NCI-H526 (cell line): ENCODE results near the gene NOVA1.
"Not testable (repeated sequence)": the region's sequence is repeated elsewhere in the genome, so short reads cannot be mapped to it uniquely, and the experiment has no call there.

ENCODE experiments used
- DNase-seq, 2 experiments: peaks; one replicate each; lab custom pipeline; 2025; lab: John Stamatoyannopoulos, UW

The NOVA1 gene, protein sequence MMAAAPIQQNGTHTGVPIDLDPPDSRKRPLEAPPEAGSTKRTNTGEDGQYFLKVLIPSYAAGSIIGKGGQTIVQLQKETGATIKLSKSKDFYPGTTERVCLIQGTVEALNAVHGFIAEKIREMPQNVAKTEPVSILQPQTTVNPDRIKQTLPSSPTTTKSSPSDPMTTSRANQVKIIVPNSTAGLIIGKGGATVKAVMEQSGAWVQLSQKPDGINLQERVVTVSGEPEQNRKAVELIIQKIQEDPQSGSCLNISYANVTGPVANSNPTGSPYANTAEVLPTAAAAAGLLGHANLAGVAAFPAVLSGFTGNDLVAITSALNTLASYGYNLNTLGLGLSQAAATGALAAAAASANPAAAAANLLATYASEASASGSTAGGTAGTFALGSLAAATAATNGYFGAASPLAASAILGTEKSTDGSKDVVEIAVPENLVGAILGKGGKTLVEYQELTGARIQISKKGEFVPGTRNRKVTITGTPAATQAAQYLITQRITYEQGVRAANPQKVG

DNA sequence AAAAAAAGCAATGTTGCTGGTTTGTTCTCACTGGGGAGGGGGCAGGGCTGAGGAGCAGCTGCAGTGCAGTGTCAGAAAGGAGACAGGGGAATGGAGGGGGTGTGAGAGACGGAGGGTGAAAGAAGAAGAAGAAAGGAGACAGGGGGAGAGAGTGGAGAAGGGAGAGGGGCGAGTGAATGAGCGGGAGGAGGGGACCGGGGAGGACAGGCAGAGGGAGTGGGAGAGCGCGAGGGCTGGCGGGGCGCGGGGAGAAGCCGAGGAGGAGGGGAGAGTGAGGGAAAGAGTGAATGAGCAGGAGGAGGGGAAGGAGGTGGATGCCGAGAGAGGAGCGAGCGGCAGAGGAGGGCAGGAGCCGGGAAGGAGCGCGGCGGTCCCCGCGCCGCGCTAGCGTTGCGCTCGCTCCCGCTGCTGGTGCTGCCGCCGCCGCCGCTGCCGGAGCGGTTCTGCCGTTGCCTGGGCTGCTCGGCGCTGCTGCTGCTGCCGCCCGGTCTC is at the start of gene NOVA1:
NOVA1 (minus strand) TSS at position 445 of the 492 bp plus-strand sequence. CDS start 597 bp downstream, outside the sequence.
- peak in 1 of 2 experiments; percentile 57 for DNase-seq

DNA sequence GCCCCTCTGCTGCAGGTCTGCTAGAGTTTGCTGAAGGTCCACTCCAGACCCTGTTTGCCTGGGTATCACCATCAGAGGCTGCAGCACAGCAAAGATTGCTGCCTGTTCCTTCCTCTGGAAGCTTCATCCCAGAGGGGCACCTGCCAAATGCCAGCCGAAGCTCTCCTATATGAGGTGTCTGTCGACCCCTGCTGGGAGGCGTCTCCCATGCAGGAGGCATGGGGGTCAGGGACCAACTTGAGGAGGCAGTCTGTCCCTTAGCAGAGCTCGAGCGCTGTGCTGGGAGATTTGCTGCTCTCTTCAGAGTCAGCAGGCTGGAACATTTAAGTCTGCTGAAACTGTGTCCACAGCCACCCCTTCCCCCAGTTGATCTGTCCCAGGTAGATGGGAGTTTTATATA is 47.2 kb upstream of the NOVA1 start:
- peak in 1 of 2 experiments; percentile 44 for DNase-seq

DNA sequence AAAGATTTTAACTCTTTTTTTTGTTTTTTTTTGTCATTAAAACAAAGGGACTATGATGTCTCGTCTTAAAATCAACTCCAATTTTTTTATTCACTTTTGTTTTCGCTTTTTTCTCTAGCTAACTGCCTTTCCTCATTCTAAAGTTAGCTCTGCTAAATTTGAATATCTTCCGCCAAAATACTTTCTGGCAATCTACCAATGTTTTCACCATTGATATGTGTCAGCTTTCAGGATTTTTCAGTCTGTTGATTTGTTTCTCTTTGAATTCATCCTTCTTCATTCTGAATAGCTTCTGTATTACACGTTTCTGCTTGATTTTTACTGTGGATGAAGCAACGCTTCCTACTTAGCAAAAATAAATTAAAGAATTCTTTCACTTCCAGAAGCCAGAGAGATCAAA is 38.7 kb upstream of the NOVA1 start:
- peak in 1 of 2 experiments; percentile 49 for DNase-seq

DNA sequence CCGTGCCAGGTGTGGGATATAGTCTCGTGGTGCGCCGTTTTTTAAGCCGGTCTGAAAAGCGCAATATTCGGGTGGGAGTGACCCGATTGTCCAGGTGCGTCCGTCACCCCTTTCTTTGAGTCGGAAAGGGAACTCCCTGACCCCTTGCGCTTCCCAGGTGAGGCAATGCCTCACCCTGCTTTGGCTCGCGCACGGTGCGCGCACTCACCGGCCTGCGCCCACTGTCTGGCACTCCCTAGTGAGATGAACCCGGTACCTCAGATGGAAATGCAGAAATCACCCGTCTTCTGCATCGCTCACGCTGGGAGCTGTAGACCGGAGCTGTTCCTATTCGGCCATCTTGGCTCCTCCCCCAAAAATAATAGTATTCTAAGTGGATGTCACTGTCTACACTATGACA is 37.1 kb upstream of the NOVA1 start:
- not testable (repeated sequence) for DNase-seq

DNA sequence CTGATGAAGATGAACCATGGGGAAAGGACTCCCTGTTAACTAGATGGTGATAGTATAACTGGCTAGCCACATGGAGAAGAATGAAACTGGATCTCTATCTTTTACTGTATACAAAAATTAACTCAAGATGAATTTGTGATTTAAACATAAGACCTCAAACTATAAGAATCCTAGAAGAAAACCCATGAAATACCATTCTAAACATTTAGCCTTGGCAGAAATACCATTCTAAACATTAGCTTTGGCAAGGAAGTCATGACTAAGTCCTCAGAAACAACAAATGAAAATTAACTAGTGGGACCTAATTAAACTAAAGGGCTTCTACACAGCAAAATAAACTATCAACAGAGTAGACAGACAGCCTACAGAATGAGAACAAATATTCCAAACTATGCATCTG is 28.4 kb upstream of the NOVA1 start:
- no peak for DNase-seq

DNA sequence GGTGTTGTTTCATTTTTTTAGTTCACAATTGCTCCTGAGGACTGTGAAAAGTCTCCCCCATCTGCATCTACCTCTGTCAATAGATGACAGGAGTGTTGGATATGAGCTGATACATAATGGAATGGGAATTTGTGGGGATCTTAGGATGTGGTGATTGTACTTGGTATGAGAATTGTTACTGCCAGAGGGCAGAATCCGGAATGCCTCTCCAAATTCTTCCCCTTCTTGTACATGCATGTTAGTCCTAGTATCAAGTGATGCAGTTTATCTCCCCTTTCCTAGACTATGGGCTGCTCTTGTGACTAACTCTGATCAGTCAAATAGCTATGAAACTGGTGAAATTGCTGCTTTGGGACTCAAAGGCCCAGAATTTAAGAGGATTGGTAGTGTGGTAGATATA is 24.8 kb upstream of the NOVA1 start:
- DNase-seq: no peak

DNA sequence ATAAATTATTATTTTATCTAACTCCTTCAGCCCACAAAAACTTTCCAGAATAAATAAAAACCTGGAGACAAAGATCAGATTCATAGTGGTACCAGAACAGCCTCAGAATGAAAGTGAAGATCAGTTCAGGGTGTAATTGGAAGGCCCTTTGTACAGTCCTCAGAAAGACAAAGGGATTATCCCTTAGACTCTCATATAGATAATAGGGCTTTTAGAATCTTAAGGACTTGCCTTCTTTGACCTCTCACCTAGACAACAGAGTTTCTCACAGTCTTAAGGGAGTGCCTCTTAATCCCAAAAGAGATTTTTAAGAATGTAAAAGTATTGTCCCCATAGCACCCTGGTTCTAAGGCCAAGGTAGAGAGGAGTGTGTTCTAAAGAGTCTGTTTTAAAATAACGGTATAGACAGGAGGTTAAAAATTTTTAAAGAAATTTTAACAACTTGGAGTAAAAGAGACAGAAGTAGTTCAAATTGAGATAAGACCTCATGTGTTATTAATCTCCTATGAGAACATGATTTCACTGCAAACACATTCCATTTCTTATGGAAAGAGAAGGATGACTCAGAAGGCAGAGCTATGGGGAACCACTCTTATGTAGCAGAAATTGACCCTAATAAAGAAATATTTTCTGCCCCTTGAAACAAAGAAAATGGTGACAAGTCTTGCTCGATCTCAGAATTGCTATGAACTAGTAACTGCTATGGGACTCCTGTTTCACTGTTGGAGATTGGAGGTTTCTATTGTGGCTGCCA is 24.2 kb upstream of the NOVA1 start:
- DNase-seq: no peak

DNA sequence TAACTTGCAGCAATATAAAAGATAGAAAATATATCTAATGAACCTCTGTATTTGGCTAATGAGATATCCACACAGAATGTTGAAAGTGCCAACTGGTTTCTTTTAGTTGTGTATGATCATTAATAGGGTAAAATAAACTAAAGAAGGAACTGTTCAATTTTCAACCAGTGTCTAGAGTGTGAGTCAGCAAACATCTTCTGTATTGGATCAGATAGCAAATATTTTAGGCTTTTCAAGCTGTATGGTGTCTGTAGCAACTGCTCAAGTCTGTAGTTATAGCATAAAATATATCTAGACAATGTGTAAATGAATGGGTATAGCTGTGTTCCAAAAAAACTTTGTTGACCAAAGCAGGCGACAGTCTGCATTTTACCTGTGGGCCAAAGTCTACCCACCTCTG is 23.5 kb upstream of the NOVA1 start:
- DNase-seq: no peak

DNA sequence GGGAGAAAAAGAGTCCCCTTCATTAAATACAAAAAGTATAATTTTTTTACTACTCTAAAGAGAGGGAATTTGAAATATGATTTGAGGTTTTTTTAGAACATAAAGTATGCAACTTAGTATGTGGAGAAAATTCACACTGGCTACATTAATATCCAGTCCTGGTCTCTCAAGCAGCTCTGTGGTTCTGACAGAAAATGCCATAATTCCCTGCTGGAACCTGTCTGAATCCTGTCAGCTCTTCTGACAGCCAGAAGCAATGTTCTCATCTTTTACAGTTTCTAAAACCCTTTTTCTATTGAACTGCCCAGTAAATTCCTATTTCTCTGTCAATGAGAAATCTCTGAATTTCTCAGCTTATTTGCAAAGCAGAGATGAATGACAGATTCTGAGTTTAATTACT is 13.4 kb upstream of the NOVA1 start:
- DNase-seq: no peak

DNA sequence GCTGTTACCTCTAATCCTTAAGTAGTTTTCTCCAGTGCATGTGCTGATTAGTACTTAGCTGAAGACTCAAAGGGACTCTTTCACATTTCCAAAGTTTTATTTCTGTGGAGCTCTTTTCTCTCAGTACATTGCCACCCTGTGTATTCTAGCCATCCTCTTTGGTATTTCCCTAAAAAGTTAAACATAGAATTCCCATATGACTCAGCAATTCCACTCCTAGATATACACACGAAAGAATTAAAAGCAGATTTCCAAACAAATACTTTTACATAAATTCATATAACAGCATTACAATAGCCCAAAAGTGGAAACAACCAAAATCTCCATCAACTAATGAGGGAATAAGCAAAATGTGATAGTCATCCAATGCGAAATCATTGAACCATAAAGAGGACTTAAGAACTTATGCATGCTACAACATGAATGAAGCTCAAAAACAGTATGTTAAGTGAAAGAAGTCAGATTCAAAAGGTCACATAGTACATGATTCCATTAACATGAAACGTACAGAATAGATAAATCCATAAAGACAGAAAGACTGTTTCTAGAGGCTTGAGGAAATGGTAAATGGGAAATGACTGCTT is 9.0 kb upstream of the NOVA1 start:
- DNase-seq: no peak

DNA sequence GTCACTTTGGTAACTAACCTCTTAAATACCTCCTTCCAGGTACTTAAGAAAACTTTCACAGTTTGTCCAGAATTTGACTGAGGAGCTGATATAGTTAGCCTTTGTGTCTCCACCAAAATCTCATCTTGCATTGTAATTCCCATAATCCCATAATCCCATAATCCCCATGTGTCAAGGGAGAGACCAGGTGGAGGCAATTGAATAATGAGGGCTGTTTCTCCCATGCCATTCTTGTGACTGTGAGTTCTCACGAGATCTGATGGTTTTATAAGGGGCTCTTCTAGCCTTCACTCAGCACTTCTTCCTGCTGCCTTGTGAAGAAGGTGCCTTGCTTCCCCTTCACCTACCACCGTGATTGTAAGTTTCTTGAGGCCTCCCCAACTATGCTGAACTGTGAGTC is 7.8 kb upstream of the NOVA1 start:
- DNase-seq: no peak

DNA sequence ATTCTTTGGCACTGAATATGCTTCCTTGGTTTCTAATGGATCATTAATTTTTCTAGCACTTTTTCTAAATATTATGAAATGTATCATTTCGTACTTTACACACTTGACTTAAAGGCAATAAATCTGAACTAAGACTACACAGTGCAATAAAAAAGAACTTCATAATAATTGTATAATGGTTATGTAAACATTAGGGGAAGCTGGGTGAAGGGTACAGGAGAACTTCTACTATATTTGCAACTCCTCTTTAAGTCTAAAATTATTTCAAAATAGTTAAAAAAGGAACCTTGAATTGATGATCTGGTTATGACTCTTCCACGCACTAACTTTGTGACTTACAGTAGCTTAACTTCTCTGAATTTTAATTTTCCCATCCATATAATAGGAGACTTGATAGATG is 5.1 kb upstream of the NOVA1 start:
- no peak for DNase-seq

DNA sequence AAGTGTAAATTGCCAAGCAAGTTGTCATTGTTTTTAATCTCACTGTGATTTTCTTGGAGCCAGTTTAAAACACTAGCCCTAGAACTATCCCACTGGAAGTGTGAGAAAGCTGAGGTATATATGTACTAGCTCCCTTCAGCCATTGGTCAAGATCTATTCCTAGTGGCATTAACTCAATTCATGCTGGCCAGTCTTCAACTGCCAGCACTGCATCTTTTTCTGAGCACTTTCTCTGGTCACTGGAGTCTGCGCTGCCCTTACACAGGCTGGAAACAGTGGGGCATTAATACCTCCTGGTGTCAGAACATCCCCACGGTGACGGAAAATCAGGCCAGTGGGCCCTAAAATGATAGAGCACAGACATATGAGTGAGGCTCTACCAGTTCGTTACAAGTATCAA is 4.0 kb upstream of the NOVA1 start:
- no peak for DNase-seq

DNA sequence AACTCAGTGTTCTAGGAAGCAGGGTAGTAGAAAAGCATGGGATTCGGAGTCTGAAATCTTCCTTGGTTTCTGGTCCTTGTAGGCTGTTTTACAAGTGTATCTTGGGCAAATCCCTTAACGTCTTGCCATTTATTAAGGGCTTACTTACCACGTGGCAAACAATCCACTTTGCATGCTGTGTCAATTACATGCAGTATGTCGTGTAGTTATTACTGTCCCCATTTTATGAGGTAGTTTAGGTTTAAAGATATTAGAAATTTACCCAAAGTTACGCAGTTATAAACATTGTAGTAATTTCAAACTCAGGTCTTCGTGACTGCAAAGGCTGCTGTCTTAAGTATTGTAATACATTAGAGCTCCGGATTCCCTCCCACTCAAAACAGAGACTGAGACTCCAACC is 1.5 kb upstream of the NOVA1 start:
- DNase-seq: peak in 1 of 2 experiments; percentile 11

DNA sequence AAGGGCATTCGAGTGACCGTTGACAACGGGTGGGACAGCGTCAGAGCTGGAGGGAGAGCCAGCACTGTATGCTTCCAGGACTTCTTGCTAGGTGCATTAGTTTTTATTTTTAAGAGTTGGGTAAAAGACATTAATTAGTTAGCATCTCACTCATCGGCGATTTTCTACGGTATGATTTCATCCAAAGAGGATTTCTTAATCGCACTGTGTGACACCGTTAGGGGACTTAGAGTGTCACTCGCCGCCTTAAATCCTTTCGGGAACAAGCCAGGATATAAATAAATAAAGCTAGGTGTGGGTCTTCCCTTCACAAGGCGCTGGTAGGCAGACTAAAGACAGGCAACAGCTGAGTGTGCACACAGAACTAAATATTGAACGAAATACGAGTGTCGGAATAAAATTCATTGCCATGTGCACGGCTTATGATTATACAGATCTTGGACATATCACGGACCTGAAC is 869 bp upstream of the NOVA1 start:
- peak; percentile 51 to 66 for DNase-seq

DNA sequence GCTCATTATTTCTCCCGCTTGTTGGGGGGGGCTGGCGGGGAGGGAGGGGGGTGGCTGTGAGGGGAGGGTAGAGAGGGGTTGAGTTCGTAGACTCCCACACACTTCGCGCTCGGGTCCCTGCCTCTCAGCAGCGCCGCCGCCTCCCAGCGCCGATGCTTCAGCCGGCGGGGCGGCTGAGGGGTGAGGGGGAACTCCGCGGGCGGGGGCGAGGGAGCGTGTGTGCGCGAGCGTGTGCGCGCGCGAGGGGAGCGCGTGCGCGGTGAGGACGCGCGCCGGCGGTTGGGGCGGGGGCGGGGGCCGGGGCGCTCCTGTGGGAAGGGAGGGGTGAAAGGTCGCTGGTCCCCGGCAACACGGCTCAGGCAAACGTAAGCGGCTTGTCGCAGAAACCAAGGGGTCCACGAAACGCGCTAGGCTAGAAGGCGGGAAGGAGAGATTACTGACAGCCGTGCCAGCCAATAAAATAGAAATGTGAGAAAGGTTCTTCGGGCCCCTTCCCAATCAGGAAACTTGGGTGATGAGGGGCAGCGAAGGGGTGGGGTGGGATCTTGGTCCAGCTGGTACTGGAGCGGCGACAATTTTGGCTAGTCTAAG is 343 bp upstream of the NOVA1 start:
- peak; percentile 95 to 99 for DNase-seq

DNA sequence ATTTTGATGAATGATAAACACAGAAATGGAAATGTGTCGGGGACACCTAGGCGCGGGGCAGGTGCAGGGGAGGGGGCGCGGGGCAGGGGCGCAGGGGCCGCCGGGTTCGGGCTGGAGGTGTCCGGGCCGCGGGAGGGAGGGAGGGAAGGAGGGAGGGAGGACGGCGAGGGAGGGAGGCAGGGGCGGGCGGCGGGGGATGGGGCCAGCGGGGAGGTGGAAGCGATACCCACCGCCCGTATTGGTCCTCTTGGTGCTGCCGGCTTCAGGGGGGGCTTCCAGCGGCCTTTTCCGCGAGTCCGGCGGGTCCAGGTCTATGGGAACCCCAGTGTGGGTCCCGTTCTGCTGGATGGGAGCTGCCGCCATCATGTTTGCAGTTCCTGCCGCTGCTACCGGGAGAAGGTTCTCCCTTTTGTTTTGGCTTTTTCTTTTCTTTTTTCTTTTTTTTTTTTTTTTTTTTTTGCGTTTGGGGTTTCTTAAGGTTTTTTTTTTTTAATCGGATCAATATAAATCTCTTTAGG is 703 bp downstream of the NOVA1 start:
- peak in 1 of 2 experiments; percentile 59 for DNase-seq

DNA sequence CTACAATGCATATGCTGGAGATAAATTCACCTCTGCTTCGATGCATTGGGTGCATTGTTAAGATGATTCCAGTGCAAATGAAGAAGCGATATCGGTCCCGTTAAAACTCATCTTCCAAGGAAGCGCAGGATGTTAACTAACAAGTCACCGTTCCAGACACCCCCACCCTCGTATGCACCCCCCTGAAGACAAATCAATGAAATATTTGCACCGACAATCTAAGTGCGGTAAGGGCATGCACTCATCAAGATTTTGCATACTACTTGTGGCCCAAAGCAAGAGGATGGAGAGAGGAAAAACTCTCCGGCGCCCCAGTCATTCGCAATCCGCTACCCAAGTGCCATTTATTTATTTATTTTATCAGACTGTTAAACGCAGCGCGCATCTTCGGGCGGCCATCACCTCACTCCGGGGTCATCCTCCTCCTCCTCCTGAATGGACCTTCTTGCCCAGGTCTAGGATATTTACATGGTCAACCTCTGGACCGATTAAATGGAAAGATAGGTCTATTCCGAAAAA is 1.2 kb downstream of the NOVA1 start:
- peak; percentile 19 to 55 for DNase-seq

DNA sequence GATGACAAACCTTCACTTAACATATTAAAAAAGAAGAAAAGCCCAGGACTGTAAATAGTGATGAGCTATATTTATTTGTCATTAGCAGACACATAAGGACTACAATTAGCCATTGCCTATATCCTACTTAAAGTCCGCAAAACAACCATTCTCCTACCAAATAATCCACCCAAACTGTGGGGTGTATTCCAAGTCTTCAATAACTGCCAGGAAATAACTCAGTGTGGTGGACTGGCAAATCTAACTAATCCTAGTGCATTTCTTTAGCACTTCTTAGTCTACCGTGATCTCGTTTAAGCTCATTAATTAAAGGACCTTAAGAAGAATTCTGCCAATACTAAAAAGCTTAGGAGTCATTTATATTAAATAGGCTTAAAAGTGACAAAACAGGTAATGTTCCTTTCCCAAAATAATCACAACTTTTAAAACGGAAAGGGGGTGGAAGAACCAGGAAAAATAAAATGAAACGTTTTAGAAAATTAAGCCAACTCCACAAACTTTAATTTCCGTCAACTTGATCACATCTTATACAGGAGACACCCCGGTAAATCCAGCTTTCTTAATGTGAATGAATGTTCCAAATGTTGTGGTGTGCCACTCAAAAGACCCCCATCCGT is 1.8 kb downstream of the NOVA1 start:
- DNase-seq: no peak

DNA sequence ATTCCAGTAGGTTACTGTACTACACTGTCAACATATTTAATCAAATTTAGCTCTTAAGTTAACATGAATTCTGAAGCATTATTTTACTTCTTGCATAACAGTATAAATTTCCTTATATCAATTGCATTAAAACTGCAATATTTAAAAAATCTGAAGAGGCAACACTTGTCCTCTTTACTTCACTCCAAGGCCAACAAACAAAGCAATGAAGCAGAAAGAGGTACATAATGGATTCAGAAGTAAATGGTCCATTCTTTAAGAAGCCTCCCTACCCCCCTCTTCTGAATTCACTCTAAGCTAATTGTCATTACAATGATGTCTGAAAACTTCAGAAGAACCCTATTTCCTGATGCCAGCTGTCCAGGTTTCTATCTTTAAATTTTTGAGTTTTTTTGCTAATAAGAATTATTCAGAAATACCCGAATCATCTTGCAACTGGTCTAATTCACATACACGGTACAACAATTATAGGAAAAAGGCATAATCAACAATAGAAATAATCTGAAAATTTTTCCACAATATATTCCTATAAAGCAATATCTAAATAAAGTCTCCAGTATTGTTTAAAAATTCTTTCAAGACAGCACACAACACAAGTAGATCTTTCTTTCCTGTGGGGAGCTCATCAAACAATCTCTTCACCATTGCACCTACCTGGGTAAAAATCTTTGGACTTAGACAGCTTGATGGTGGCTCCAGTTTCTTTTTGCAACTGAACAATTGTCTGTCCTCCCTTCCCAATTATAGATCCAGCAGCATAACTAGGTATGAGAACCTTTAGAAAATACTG is 2.9 kb downstream of the NOVA1 start:
- DNase-seq: peak in 1 of 2 experiments; percentile 15
